NCI-H748 (cell line): ENCODE measurements around the gene TRAF2.

Experiments
- DNase-seq: peaks from one replicate; lab custom pipeline; 2025; ENCODE audit not compliant: unreplicated experiment; lab: John Stamatoyannopoulos, UW

The TRAF2 gene

DNA sequence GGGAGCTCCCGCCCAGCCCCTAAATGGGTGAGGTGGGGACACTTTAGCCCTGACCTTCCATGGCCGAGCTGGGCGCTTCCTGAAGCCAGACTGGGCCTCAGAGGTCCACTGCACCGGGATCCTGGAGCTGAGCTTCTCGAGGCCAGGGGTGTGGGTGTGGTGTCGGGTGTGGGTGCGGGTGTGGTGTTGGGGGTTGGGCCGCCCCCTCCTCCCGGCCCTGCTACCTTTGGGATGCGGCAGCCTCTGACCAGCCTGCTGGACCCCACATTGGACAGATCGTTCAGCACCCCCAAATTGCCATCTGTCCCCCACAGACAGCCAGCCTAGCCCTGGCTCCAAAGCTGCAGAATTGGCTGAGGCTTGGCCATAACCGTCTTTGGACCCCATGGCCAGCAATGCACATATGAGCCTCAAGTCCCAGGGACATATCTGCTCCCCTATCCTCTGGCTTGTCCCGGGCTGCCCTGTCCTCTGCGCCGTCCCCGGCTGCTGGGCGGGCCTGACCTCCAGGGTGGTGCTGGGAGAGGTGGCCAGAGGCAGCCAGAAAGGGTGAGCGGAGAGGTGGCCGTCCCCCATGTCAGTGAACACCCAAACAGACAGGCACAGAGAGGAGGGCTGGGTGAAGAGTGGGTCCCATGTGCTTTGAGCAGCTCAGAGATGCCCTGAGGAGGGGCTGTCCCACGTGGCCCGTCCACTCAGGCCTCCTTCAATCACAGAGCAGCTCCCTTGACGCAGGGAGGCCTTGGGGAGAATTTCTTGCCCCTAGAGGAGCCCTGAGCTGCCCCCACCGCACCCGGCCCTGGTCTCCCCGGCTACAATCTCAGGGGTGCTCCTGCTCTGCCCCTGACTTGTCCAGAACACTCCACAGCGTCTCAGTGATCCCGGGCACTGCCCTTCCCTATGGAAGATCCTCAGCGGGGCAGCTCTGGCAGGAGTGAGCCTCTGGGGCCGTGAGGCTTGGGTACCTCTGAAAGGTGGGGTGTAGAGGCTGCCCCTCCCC lies 87.6 kb downstream of the TRAF2 start:
- no peak for DNase-seq

DNA sequence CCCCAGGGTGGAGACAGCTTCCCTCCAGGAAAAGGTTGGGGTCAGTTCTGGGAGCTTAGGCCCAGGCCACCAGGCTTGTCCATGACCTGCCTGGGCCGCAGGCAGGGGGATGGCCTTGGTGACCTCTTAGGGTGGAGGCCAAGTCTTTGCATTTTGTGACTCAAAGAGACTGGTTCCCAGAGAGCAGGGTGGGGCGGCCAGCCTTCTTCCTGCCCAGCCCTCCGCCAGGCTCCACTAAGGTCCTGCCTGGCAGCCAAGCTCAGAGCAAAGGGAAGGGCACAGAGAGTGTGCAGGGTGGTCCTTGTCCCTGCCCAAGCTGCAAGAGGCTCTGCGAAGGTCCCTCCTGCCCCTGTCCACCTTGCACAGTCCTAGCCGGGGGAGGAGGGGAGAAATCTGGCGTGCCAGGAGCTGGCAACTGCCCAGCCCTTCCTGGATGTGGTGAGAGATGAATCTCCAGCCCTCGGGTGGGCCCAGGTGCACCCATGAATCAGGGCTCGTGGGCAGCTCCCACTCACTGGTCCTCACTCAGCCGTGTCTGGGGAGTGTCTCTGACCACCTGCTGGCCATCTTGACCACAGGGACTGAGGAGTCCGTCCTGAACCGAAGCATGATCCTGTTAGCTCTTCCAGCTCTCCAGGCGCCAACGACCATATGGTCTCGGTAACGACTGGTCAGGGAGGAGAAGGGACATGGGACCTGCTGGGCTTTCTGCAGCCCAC lies 88.7 kb downstream of the TRAF2 start:
- DNase-seq = no peak

DNA sequence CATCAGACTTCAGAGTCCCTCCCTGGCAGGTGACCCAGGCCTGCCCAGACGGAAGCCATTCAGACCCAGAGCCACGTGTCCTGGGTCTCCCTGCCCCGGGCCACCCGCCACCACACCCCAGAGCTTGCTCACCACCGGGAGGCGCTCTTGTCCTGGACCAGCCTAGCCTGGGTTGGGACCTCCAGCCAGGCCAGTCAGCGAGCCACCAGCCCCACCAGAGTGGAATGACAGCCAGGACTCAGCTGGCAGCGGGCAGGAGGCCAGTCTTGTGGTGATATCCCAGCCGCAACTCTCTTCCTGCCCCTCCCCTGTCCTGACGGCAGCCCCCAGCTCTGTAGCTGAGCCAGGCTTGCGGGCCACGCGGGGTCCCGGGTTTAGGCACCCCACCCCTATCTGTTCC lies 89.3 kb downstream of the TRAF2 start:
- no peak for DNase-seq
